PFSK-1 (cell line): Measurements from ENCODE around the gene DPPA4. TPM values are rescaled to one million over a fixed set of nuclear protein-coding genes. Genes with fewer than 3 reads are reported as not detected.

Experiments used
- FOXP2 ChIP-seq: optimal IDR thresholded peaks from 2 replicates; pipeline ENCODE3; 2011; ENCODE audit warnings: borderline replicate concordance, control low read depth, inconsistent platforms; ENCODE audit not compliant: insufficient read depth; ENCODE audit errors: extremely low read length, extremely low read depth
- POLR2AphosphoS5 ChIP-seq: IDR thresholded peaks from 2 replicates; pipeline ENCODE4 v1.6.1; 2012; ENCODE audit warnings: low read depth, mild to moderate bottlenecking, control low read depth, low read length, moderate library complexity
- REST ChIP-seq, 2 experiments: IDR thresholded peaks; 2 replicates each; pipeline versions ENCODE4 v1.6.1 to v1.8.0; 2011 to 2012; ENCODE audit warnings: low read depth in 2 of 2, low read length in 2 of 2, control low read depth in 1 of 2, inconsistent platforms in 1 of 2, mild to moderate bottlenecking in 1 of 2, moderate library complexity in 1 of 2; ENCODE audit not compliant: insufficient read depth in 1 of 2
- SIN3A ChIP-seq: IDR thresholded peaks from 2 replicates; pipeline ENCODE4 v1.6.1; 2012; ENCODE audit warnings: mild to moderate bottlenecking, low read length, moderate library complexity, borderline replicate concordance; ENCODE audit not compliant: insufficient read depth
- TAF1 ChIP-seq: IDR thresholded peaks from 2 replicates; pipeline ENCODE4 v1.6.1; 2012; ENCODE audit warnings: low read length, control low read depth, borderline replicate concordance; ENCODE audit not compliant: insufficient read depth
- polyA plus RNA-seq: library from polyadenylated mRNA; unstranded; fragments of >200 nt; gene quantifications from one replicate; pipeline ENCODE4 v1.2.1, GENCODE V29; 2012; ENCODE audit warnings: low read depth, missing spikeins; ENCODE audit not compliant: insufficient read length

Gene DPPA4
- not detected for polyA plus RNA-seq

GRCh38 chr3:109337393-109337792 lies at the start of gene DPPA4:
Gene DPPA4 (minus strand): TSS chr3:109337546. CDS start chr3:109337517, 29 bp downstream.
- TF ChIP-seq TAF1 (no peak), SIN3A (no peak), REST (IDR thresholded peaks at IDR 0.05; ENCODE audit: insufficient read depth in 1 of 2, low read depth in 2 of 2, low read length in 2 of 2) (no peak), POLR2AphosphoS5 (no peak), FOXP2 (no peak)

- TF ChIP-seq POLR2AphosphoS5 = no peak
- TF ChIP-seq FOXP2 = no peak
- no peak for TF ChIP-seq REST (IDR thresholded peaks at IDR 0.05; ENCODE audit: insufficient read depth in 1 of 2, low read depth in 2 of 2, low read length in 2 of 2)
Observed at GRCh38 chr3:109385442-109386318, 48.3 kb upstream of the DPPA4 start.

GRCh38 chr3:109384164-109384563 lies 46.8 kb upstream of the DPPA4 start:
- TF ChIP-seq POLR2AphosphoS5 (no peak), SIN3A (no peak), TAF1 (no peak), FOXP2 (no peak), REST (IDR thresholded peaks at IDR 0.05; ENCODE audit: insufficient read depth in 1 of 2, low read depth in 2 of 2, low read length in 2 of 2) (no peak)

- TF ChIP-seq POLR2AphosphoS5 (no peak), SIN3A (no peak), TAF1 (no peak)
Observed at GRCh38 chr3:109382588-109382987, 45.2 kb upstream of the DPPA4 start.

GRCh38 chr3:109375975-109376374 lies 38.6 kb upstream of the DPPA4 start:
- TF ChIP-seq FOXP2 = no peak
- TF ChIP-seq SIN3A = no peak
- TF ChIP-seq REST (IDR thresholded peaks at IDR 0.05; ENCODE audit: insufficient read depth in 1 of 2, low read depth in 2 of 2, low read length in 2 of 2) = no peak
- TF ChIP-seq POLR2AphosphoS5 = no peak
- TF ChIP-seq TAF1 = no peak
